ENCODE data around the gene NPHP3.

- TF ChIP-seq CTCF (IDR thresholded peaks at IDR 0.05; ENCODE audit: poor library complexity, severe bottlenecking) (no peak), SMC3 (conservative IDR thresholded peaks at IDR 0.05; ENCODE audit: poor library complexity) (no peak)
Observed at GRCh38 chr3:132753946-132754345, 31.7 kb upstream of the NPHP3 start.
